ENCODE measurements around the gene CACHD1. TPM values are rescaled to one million over a fixed set of nuclear protein-coding genes. Genes with fewer than 3 reads are reported as not detected.

The CACHD1 gene
- polyA plus RNA-seq, 1 donor from 2014 or later = 12.7 TPM

GRCh38 chr1:64597113-64597512 is 127.2 kb downstream of the CACHD1 start:
- H3K4me2 ChIP-seq (ENCODE audit: low read length) = peak overlapping the region; percentile 11
- no peaks in the 10 kb centered on the region for H3F3A ChIP-seq (ENCODE audit: insufficient read depth, low read length, poor library complexity, severe bottlenecking)
- TF ChIP-seq POLR2AphosphoS5 (IDR thresholded peaks at IDR 0.05) (peak; percentile 35), EP300 (conservative IDR thresholded peaks at IDR 0.05; ENCODE audit: poor library complexity, severe bottlenecking) (peak; percentile 21), MXI1 (conservative IDR thresholded peaks at IDR 0.05; ENCODE audit: poor library complexity, severe bottlenecking) (no peak)
- no peaks in the 10 kb centered on the region for H3K9me3 ChIP-seq (ENCODE audit: low read length)
- H3K9me2 ChIP-seq (ENCODE audit: insufficient read depth, low read length) = no peaks in the 10 kb centered on the region
- H3K9ac ChIP-seq (ENCODE audit: low read length) = peak overlapping the region; percentile 25
- no peaks in the 10 kb centered on the region for H3K79me2 ChIP-seq (replicated peaks; ENCODE audit: insufficient read depth, low read length)
- H3K36me3 ChIP-seq (ENCODE audit: insufficient read depth, low read length) = no peaks in the 10 kb centered on the region
- H3K4me3 ChIP-seq (ENCODE audit: low read length) = peak overlapping the region; percentile 36
- no peaks in the 10 kb centered on the region for H4K20me1 ChIP-seq (ENCODE audit: insufficient read depth)
- H3K27me3 ChIP-seq (ENCODE audit: insufficient read depth, low read depth, low read length) = no peaks in the 10 kb centered on the region
- H2AFZ ChIP-seq (ENCODE audit: low read depth, low read length) = no peak overlapping the region
- H3K27ac ChIP-seq (ENCODE audit: low read length) = peak overlapping the region; percentile 57

DNA sequence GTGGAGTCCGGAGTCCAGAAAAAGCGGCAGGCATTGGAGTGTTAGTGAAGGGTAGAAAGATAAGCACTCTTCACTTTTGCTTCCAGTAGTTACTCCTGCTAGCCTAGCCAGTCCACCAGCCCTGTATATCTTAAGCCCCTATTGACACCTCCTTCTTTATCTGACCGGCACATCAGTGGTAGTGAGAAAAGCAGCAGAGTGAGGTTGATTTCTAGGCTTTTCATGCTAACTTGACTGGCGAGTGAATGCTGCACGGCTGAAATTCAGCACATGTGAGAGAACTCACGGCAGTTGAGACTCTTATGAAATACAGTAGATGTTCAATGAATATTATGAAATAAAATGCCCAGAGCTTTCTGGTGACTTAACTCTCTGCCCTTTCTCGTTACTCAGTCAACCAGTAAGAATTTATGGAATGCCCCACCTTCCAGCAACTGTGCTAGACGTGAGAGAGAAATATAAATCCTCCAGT is 128.2 kb downstream of the CACHD1 start:
- Histone ChIP-seq H3K9ac (ENCODE audit: low read length) (no peak overlapping the region), H3K79me2 (replicated peaks; ENCODE audit: insufficient read depth, low read length) (no peaks in the 10 kb centered on the region), H3F3A (ENCODE audit: insufficient read depth, low read length, poor library complexity, severe bottlenecking) (no peaks in the 10 kb centered on the region), H2AFZ (ENCODE audit: low read depth, low read length) (no peak overlapping the region), H3K27me3 (ENCODE audit: insufficient read depth, low read depth, low read length) (no peaks in the 10 kb centered on the region), H4K20me1 (ENCODE audit: insufficient read depth) (no peaks in the 10 kb centered on the region), H3K9me2 (ENCODE audit: insufficient read depth, low read length) (no peaks in the 10 kb centered on the region), H3K27ac (ENCODE audit: low read length) (no peak overlapping the region), H3K9me3 (ENCODE audit: low read length) (no peaks in the 10 kb centered on the region), H3K4me3 (ENCODE audit: low read length) (no peak overlapping the region), H3K4me2 (ENCODE audit: low read length) (no peak overlapping the region), H3K36me3 (ENCODE audit: insufficient read depth, low read length) (no peaks in the 10 kb centered on the region)
- TF ChIP-seq, protein P1, sequence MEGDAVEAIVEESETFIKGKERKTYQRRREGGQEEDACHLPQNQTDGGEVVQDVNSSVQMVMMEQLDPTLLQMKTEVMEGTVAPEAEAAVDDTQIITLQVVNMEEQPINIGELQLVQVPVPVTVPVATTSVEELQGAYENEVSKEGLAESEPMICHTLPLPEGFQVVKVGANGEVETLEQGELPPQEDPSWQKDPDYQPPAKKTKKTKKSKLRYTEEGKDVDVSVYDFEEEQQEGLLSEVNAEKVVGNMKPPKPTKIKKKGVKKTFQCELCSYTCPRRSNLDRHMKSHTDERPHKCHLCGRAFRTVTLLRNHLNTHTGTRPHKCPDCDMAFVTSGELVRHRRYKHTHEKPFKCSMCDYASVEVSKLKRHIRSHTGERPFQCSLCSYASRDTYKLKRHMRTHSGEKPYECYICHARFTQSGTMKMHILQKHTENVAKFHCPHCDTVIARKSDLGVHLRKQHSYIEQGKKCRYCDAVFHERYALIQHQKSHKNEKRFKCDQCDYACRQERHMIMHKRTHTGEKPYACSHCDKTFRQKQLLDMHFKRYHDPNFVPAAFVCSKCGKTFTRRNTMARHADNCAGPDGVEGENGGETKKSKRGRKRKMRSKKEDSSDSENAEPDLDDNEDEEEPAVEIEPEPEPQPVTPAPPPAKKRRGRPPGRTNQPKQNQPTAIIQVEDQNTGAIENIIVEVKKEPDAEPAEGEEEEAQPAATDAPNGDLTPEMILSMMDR (IDR thresholded peaks at IDR 0.05; ENCODE audit: poor library complexity, severe bottlenecking) = no peak
- TF ChIP-seq EP300 (conservative IDR thresholded peaks at IDR 0.05; ENCODE audit: poor library complexity, severe bottlenecking) (no peak), POLR2AphosphoS5 (IDR thresholded peaks at IDR 0.05) (no peak), RAD21 (conservative IDR thresholded peaks at IDR 0.05) (no peak), EZH2 (IDR thresholded peaks at IDR 0.05; ENCODE audit: borderline replicate concordance, insufficient read depth, low read length, poor library complexity, severe bottlenecking) (no peak)

DNA sequence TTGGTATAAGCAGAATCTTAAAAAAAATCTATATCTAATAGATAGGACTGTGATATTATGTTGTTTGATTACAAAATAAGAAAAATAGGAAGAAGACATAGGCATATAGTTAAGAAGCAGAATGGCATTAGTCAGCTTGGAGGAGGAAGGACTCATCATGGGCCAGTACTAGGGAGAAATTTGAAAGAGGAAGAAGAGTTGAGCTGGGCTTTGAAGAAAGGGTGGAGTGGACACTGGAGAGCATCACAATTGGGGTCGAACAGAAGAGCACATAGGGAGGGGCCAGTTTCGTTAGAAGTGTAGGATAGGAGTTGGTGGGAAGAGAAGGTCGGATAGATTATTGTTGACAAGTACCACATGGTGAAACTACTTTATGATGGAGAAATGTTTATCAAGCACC is 129.3 kb downstream of the CACHD1 start:
- Histone ChIP-seq H3K9me2 (ENCODE audit: insufficient read depth, low read length) (no peaks in the 10 kb centered on the region), H3F3A (ENCODE audit: insufficient read depth, low read length, poor library complexity, severe bottlenecking) (no peaks in the 10 kb centered on the region), H3K4me2 (ENCODE audit: low read length) (no peak overlapping the region), H3K27me3 (ENCODE audit: insufficient read depth, low read depth, low read length) (no peaks in the 10 kb centered on the region), H3K36me3 (ENCODE audit: insufficient read depth, low read length) (no peaks in the 10 kb centered on the region), H3K27ac (ENCODE audit: low read length) (no peak overlapping the region), H3K79me2 (replicated peaks; ENCODE audit: insufficient read depth, low read length) (no peaks in the 10 kb centered on the region), H3K9ac (ENCODE audit: low read length) (no peak overlapping the region), H3K4me3 (ENCODE audit: low read length) (no peak overlapping the region), H3K9me3 (ENCODE audit: low read length) (no peaks in the 10 kb centered on the region), H2AFZ (ENCODE audit: low read depth, low read length) (no peak overlapping the region), H4K20me1 (ENCODE audit: insufficient read depth) (no peaks in the 10 kb centered on the region)
- no peak for TF ChIP-seq EP300 (conservative IDR thresholded peaks at IDR 0.05; ENCODE audit: poor library complexity, severe bottlenecking)
- no peak for TF ChIP-seq RAD21 (conservative IDR thresholded peaks at IDR 0.05)
- no peak for TF ChIP-seq TAF1 (IDR thresholded peaks at IDR 0.05; ENCODE audit: low read depth)
- TF ChIP-seq POLR2AphosphoS5 (IDR thresholded peaks at IDR 0.05) = no peak
- no peak for TF ChIP-seq EZH2 (IDR thresholded peaks at IDR 0.05; ENCODE audit: borderline replicate concordance, insufficient read depth, low read length, poor library complexity, severe bottlenecking)
- TF ChIP-seq, protein P1 (IDR thresholded peaks at IDR 0.05; ENCODE audit: poor library complexity, severe bottlenecking) = no peak

Measured in neural cell (in vitro differentiated cells).